Measurements from ENCODE around the gene TMEM259.

GRCh38 chr19:964116-964520 lies 56.8 kb downstream of the TMEM259 start:
- TF ChIP-seq, protein P1, sequence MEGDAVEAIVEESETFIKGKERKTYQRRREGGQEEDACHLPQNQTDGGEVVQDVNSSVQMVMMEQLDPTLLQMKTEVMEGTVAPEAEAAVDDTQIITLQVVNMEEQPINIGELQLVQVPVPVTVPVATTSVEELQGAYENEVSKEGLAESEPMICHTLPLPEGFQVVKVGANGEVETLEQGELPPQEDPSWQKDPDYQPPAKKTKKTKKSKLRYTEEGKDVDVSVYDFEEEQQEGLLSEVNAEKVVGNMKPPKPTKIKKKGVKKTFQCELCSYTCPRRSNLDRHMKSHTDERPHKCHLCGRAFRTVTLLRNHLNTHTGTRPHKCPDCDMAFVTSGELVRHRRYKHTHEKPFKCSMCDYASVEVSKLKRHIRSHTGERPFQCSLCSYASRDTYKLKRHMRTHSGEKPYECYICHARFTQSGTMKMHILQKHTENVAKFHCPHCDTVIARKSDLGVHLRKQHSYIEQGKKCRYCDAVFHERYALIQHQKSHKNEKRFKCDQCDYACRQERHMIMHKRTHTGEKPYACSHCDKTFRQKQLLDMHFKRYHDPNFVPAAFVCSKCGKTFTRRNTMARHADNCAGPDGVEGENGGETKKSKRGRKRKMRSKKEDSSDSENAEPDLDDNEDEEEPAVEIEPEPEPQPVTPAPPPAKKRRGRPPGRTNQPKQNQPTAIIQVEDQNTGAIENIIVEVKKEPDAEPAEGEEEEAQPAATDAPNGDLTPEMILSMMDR (CRISPR knock-in tag; IDR thresholded peaks at IDR 0.05): no peak
- no peak; a peak in 1 of 4 replicates for TF ChIP-seq POLR2A (IDR thresholded peaks at IDR 0.05; ENCODE audit: insufficient read depth in 1 of 2, low read depth in 2 of 2, low read length in 2 of 2)
- TF ChIP-seq ZNF780A (CRISPR knock-in tag; IDR thresholded peaks at IDR 0.05): no peak
- no peak for TF ChIP-seq ATF7 (IDR thresholded peaks at IDR 0.05)
- TF ChIP-seq ATF7 (CRISPR knock-in tag; IDR thresholded peaks at IDR 0.05): no peak
- TF ChIP-seq, protein P2, sequence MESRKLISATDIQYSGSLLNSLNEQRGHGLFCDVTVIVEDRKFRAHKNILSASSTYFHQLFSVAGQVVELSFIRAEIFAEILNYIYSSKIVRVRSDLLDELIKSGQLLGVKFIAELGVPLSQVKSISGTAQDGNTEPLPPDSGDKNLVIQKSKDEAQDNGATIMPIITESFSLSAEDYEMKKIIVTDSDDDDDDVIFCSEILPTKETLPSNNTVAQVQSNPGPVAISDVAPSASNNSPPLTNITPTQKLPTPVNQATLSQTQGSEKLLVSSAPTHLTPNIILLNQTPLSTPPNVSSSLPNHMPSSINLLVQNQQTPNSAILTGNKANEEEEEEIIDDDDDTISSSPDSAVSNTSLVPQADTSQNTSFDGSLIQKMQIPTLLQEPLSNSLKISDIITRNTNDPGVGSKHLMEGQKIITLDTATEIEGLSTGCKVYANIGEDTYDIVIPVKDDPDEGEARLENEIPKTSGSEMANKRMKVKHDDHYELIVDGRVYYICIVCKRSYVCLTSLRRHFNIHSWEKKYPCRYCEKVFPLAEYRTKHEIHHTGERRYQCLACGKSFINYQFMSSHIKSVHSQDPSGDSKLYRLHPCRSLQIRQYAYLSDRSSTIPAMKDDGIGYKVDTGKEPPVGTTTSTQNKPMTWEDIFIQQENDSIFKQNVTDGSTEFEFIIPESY (CRISPR knock-in tag; IDR thresholded peaks at IDR 0.05): no peak
- TF ChIP-seq, protein P3, sequence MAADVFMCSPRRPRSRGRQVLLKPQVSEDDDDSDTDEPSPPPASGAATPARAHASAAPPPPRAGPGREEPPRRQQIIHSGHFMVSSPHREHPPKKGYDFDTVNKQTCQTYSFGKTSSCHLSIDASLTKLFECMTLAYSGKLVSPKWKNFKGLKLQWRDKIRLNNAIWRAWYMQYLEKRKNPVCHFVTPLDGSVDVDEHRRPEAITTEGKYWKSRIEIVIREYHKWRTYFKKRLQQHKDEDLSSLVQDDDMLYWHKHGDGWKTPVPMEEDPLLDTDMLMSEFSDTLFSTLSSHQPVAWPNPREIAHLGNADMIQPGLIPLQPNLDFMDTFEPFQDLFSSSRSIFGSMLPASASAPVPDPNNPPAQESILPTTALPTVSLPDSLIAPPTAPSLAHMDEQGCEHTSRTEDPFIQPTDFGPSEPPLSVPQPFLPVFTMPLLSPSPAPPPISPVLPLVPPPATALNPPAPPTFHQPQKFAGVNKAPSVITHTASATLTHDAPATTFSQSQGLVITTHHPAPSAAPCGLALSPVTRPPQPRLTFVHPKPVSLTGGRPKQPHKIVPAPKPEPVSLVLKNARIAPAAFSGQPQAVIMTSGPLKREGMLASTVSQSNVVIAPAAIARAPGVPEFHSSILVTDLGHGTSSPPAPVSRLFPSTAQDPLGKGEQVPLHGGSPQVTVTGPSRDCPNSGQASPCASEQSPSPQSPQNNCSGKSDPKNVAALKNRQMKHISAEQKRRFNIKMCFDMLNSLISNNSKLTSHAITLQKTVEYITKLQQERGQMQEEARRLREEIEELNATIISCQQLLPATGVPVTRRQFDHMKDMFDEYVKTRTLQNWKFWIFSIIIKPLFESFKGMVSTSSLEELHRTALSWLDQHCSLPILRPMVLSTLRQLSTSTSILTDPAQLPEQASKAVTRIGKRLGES (CRISPR knock-in tag; IDR thresholded peaks at IDR 0.05; ENCODE audit: borderline replicate concordance): no peak
- TF ChIP-seq NONO (IDR thresholded peaks at IDR 0.05): no peak
- TF ChIP-seq NONO (CRISPR knock-in tag; conservative IDR thresholded peaks at IDR 0.05): no peak
- no peak for TF ChIP-seq BRF2 (CRISPR knock-in tag; IDR thresholded peaks at IDR 0.05)
- TF ChIP-seq POLR2AphosphoS5 (IDR thresholded peaks at IDR 0.05; ENCODE audit: low read depth, low read length): no peak

Measured in HepG2 (cell line).